Endothelial cell of umbilical vein (primary cell): ENCODE results near the gene CACNG5. TPM values are rescaled to one million over a fixed set of nuclear protein-coding genes. Genes with fewer than 3 reads are reported as not detected.

ENCODE experiments used
- BruUV-seq: library from RNA; stranded (reverse); fragments of 400-500 nt; replicated peaks from 2 replicates; lab custom pipeline; 2021; lab: Mats Ljungman, UMichigan
- CTCF ChIA-PET: fragments of 300-600, 350-600 bp; sonication (Branson Sonifier 250); formaldehyde crosslinking; loops from one replicate; lab custom pipeline; 2021; ENCODE audit warnings: antibody characterized with exemption, inconsistent platforms; lab: Charles Lee
- POLR2A ChIA-PET: fragments of 300-600, 350-600 bp; sonication (Branson Sonifier 250); formaldehyde crosslinking; loops from one replicate; lab custom pipeline; 2021; ENCODE audit warnings: antibody characterized with exemption, inconsistent platforms; lab: Charles Lee
- DNase-seq: peaks from one replicate; pipeline ENCODE4 v3.0.0-alpha.2; 2011; ENCODE audit warnings: low read depth, low spot score
- FAIRE-seq: peaks from 2 replicates; lab custom pipeline; 2011; peaks lifted over from hg19 to GRCh38; lab: Jason Lieb, UNC
- H2AFZ ChIP-seq: 2 replicates; pipeline ENCODE4 v1.6.0; 2012; ENCODE audit warnings: low read depth, low read length, control low read depth, inconsistent platforms
- H3K27ac ChIP-seq: 2 replicates; pipeline ENCODE4 v1.5.1; 2011; ENCODE audit warnings: low read depth, mild to moderate bottlenecking, control low read depth, low read length, moderate library complexity; ENCODE audit not compliant: insufficient read depth
- H3K27me3 ChIP-seq, 2 experiments: 2 replicates each; pipeline versions ENCODE4 v1.6.0 to v1.6.1; 2011; ENCODE audit warnings: low read length in 2 of 2, mixed read lengths in 1 of 2; ENCODE audit not compliant: control insufficient read depth in 2 of 2, insufficient read depth in 2 of 2
- H3K36me3 ChIP-seq, 2 experiments: 2 replicates in 1 of 2; 3 replicates in 1 of 2; pipeline ENCODE4 v1.5.1; 2011; ENCODE audit warnings: low read length in 2 of 2, mild to moderate bottlenecking in 1 of 2, moderate library complexity in 1 of 2; ENCODE audit not compliant: control insufficient read depth in 2 of 2, insufficient read depth in 2 of 2; ENCODE audit errors: extremely low read depth in 1 of 2
- H3K4me1 ChIP-seq: 3 replicates; pipeline ENCODE4 v1.5.1; 2011; ENCODE audit warnings: mild to moderate bottlenecking, low read length; ENCODE audit not compliant: control insufficient read depth, insufficient read depth; ENCODE audit errors: extremely low read depth
- H3K4me2 ChIP-seq: 2 replicates; pipeline ENCODE4 v1.6.1; 2011; ENCODE audit warnings: low read length, control low read depth, mixed read lengths; ENCODE audit not compliant: insufficient read depth
- H3K4me3 ChIP-seq, 3 experiments: fragments of 200-600 bp in 1 of 3; sonication (generic), shearing (Covaris generic) in 1 of 3; replicated peaks in 1 of 3; 2 replicates each; pipeline ENCODE4 v1.5.1; 2011 to 2016; ENCODE audit warnings: control low read depth in 3 of 3, low read length in 3 of 3, mild to moderate bottlenecking in 2 of 3, inconsistent platforms in 1 of 3, low read depth in 1 of 3, moderate library complexity in 1 of 3; ENCODE audit not compliant: insufficient read depth in 1 of 3
- H3K79me2 ChIP-seq: 2 replicates; pipeline ENCODE4 v1.6.0; 2012; ENCODE audit warnings: low read length, inconsistent platforms; ENCODE audit not compliant: control insufficient read depth, insufficient read depth
- H3K9ac ChIP-seq: replicated peaks from 2 replicates; pipeline ENCODE3; 2011; ENCODE audit warnings: low read length, control low read depth; ENCODE audit not compliant: insufficient read depth; ENCODE audit errors: extremely low read depth
- H3K9me1 ChIP-seq: replicated peaks from 3 replicates; pipeline ENCODE4 v1.6.0; 2011; ENCODE audit warnings: mild to moderate bottlenecking, low read length; ENCODE audit not compliant: control insufficient read depth, insufficient read depth; ENCODE audit errors: extremely low read depth
- H3K9me3 ChIP-seq: replicated peaks from 2 replicates; pipeline ENCODE4 v1.5.1; 2012; ENCODE audit warnings: low read length, inconsistent platforms; ENCODE audit not compliant: control insufficient read depth, insufficient read depth
- H4K20me1 ChIP-seq: replicated peaks from 2 replicates; pipeline ENCODE3; 2011; ENCODE audit warnings: mild to moderate bottlenecking, low read length; ENCODE audit not compliant: control insufficient read depth, insufficient read depth; ENCODE audit errors: extremely low read depth
- CTCF ChIP-seq, 2 donors: IDR thresholded peaks; 1 replicate in 1 of 2; 2 replicates in 1 of 2; pipeline ENCODE4 v1.5.1; 2011; ENCODE audit warnings: low read length in 2 of 2, mild to moderate bottlenecking in 2 of 2, moderate library complexity in 2 of 2, control low read depth in 1 of 2, inconsistent platforms in 1 of 2, low read depth in 1 of 2; ENCODE audit not compliant: insufficient read depth in 1 of 2; ENCODE audit errors: extremely low read depth in 1 of 2
- EZH2 ChIP-seq: IDR thresholded peaks from 2 replicates; pipeline ENCODE4 v1.6.1; 2012; ENCODE audit warnings: borderline replicate concordance, low read depth, mild to moderate bottlenecking, moderate library complexity, low read length, inconsistent platforms; ENCODE audit not compliant: severe bottlenecking
- FOS ChIP-seq: IDR thresholded peaks from 2 replicates; pipeline ENCODE4 v1.6.1; 2011; ENCODE audit warnings: mild to moderate bottlenecking, low read length, moderate library complexity, borderline replicate concordance; ENCODE audit not compliant: insufficient read depth
- GATA2 ChIP-seq: IDR thresholded peaks from 2 replicates; pipeline ENCODE4 v1.7.0; 2011; ENCODE audit warnings: low read depth, mild to moderate bottlenecking, moderate library complexity, mixed read lengths, low read length; ENCODE audit not compliant: insufficient read length, insufficient read depth
- JUN ChIP-seq: IDR thresholded peaks from 2 replicates; pipeline ENCODE4 v1.6.1; 2011; ENCODE audit warnings: borderline replicate concordance, low read depth; ENCODE audit not compliant: insufficient read length, insufficient read depth
- MAX ChIP-seq: IDR thresholded peaks from 2 replicates; pipeline ENCODE4 v1.6.1; 2011; ENCODE audit not compliant: insufficient read depth, insufficient read length
- MYC ChIP-seq: IDR thresholded peaks from one replicate; pipeline ENCODE4 v1.6.1; 2011; ENCODE audit warnings: mild to moderate bottlenecking, low read depth, low read length
- POLR2A ChIP-seq: IDR thresholded peaks from 2 replicates; pipeline ENCODE4 v1.6.1; 2012; ENCODE audit warnings: low read depth, mild to moderate bottlenecking, control low read depth, low read length
- POLR2AphosphoS5 ChIP-seq: IDR thresholded peaks from 2 replicates; pipeline ENCODE4 v1.6.1; 2012; ENCODE audit warnings: low read depth, mild to moderate bottlenecking, control low read depth, low read length, moderate library complexity; ENCODE audit not compliant: insufficient read depth
- dilution Hi-C: fragments of 300-500 bp; cut with MboI; formaldehyde crosslinking; loops from one replicate; pipeline ENCODE4 v1.15.0; 2019; ENCODE audit warnings: low sequenced_read_pairs; ENCODE audit not compliant: extremely low pct_ligation_motif_present
- intact Hi-C: fragments of 100-400 bp; cut with micrococcal nuclease; formaldehyde crosslinking; loops from one replicate; pipeline ENCODE4 v1.10.0; 2022
- polyA plus RNA-seq, 4 experiments: library from polyadenylated mRNA; depleted of rRNA in 3 of 4; stranded (reverse) in 3 of 4; unstranded in 1 of 4; fragments of >200 nt; gene quantifications; 2 replicates each; pipeline versions ENCODE4 v1.2.1 to v1.2.3, GENCODE V29; 2011 to 2012; ENCODE audit warnings: missing spikeins in 1 of 4
- total RNA-seq: library from RNA; stranded (reverse); gene quantifications from 2 replicates; pipeline ENCODE4 v1.2.3, GENCODE V29; 2021

The CACNG5 gene
- total and polyA plus RNA-seq, 2 donors (not counting 3 experiments of a cell fraction or from before 2014, with no cell fraction given): not detected

GRCh38 chr17:66812571-66812970, 22.3 kb upstream of the CACNG5 start:
- DNase-seq (no peak), FAIRE-seq (no peak)
- no peak overlapping the region for H3K4me3 ChIP-seq
- intact Hi-C loops: no loop called here
- H3K4me1 ChIP-seq: no peaks in the 10 kb centered on the region
- no peaks in the 10 kb centered on the region for H3K79me2 ChIP-seq
- TF ChIP-seq MAX (no peak), EZH2 (no peak), JUN (no peak), GATA2 (no peak), POLR2AphosphoS5 (no peak), MYC (no peak), CTCF (IDR thresholded peaks at IDR 0.05; ENCODE audit: extremely low read depth in 1 of 2, insufficient read depth in 1 of 2, low read depth in 1 of 2, low read length in 2 of 2) (no peak), POLR2A (no peak), FOS (no peak)
- H3K27ac ChIP-seq: no peak overlapping the region
- POLR2A ChIA-PET: no interaction called here
- H3K9me3 ChIP-seq: no peaks in the 10 kb centered on the region
- H3K36me3 ChIP-seq: no peaks in the 10 kb centered on the region
- BruUV-seq: no TSS peak
- dilution Hi-C loops: no loop called here
- H3K9ac ChIP-seq: no peak overlapping the region
- CTCF ChIA-PET: interaction anchor here (1.4 kb wide), 1 partner anchor 10 kb away, joined by 4 read pairs; no protein-coding TSS in a partner anchor
- no peaks in the 10 kb centered on the region for H3K9me1 ChIP-seq
- no peak overlapping the region for H2AFZ ChIP-seq
- no peak overlapping the region for H3K4me2 ChIP-seq
- H3K27me3 ChIP-seq: no peaks in the 10 kb centered on the region
- no peaks in the 10 kb centered on the region for H4K20me1 ChIP-seq
